Breast epithelium (tissue), 4 donors: ENCODE measurements around the gene CREB3L1. TPM values are rescaled to one million over a fixed set of nuclear protein-coding genes. Genes with fewer than 3 reads are reported as not detected.

Source experiments
- DNase-seq, 2 donors: peaks; one replicate each; pipeline ENCODE4 v3.0.0-alpha.2; 2019; ENCODE audit warnings: low spot score in 2 of 2
- H3K27ac ChIP-seq, 2 donors: fragments of 200-600 bp; sonication (generic) in 1 of 2; one replicate each; pipeline ENCODE4 v1.5.1; 2016 to 2019; ENCODE audit warnings: mild to moderate bottlenecking in 1 of 2
- H3K27me3 ChIP-seq, 2 donors: fragments of 200-600 bp; sonication (generic) in 1 of 2; one replicate each; pipeline versions ENCODE4 v1.5.1 to v1.6.0; 2017 to 2019; ENCODE audit warnings: control low read depth in 1 of 2, mild to moderate bottlenecking in 1 of 2
- H3K36me3 ChIP-seq: fragments of 200-600 bp; one replicate; pipeline ENCODE4 v1.5.1; 2019
- H3K4me1 ChIP-seq, 2 donors: fragments of 200-600 bp; sonication (generic); one replicate each; pipeline ENCODE4 v1.5.1; 2016 to 2019; ENCODE audit warnings: control low read depth in 1 of 2
- H3K4me3 ChIP-seq, 3 donors: fragments of 200-600 bp; sonication (generic); 1 replicate in 2 of 3; 2 replicates in 1 of 3; pipeline ENCODE4 v1.5.1; 2016 to 2019; ENCODE audit warnings: mild to moderate bottlenecking in 3 of 3, moderate library complexity in 2 of 3
- H3K9me3 ChIP-seq, 2 donors: fragments of 200-600 bp; sonication (generic) in 1 of 2; one replicate each; pipeline ENCODE4 v1.5.1; 2016 to 2019; ENCODE audit warnings: control low read depth in 1 of 2
- CTCF ChIP-seq, 3 donors: fragments of 450-650 bp; IDR thresholded peaks; one replicate each; pipeline ENCODE4 v1.5.1; 2016 to 2017; ENCODE audit warnings: antibody characterized with exemption in 3 of 3, mild to moderate bottlenecking in 3 of 3, moderate library complexity in 3 of 3
- POLR2A ChIP-seq: fragments of 450-650 bp; IDR thresholded peaks from one replicate; pipeline ENCODE4 v1.6.1; 2016; ENCODE audit warnings: antibody characterized with exemption, mild to moderate bottlenecking, moderate library complexity
- POLR2AphosphoS5 ChIP-seq, 3 donors: sonication (generic); formaldehyde crosslinking; IDR thresholded peaks; one replicate each; pipeline ENCODE4 v1.6.1; 2017; ENCODE audit warnings: antibody characterized with exemption in 3 of 3
- intact Hi-C: fragments of 100-400 bp; cut with DNase I; formaldehyde crosslinking; loops from one replicate; pipeline ENCODE4 v1.15.1; 2023; ENCODE audit warnings: low total_unique reads
- total RNA-seq, 3 donors: library from RNA; depleted of rRNA; stranded (reverse); fragments of >200 nt; gene quantifications; one replicate each; pipeline ENCODE4 v1.1.0, GENCODE V29; 2016

The CREB3L1 gene
- total RNA-seq, 3 donors from 2014 or later, result 1.6 to 5.1 (median 2.0) TPM

GRCh38 chr11:46327829-46328228 is 50.4 kb downstream of the CREB3L1 start:
- intact Hi-C loops, result no loop called here
- Histone ChIP-seq H3K27me3 (peaks cover 0 to 8% of the 10 kb centered on the region in 2 donors), H3K9me3 (no peaks in the 10 kb centered on the region), H3K36me3 (no peaks in the 10 kb centered on the region), H3K4me3 (no peak overlapping the region), H3K4me1 (no peaks in the 10 kb centered on the region), H3K27ac (no peak overlapping the region)
- TF ChIP-seq CTCF (IDR thresholded peaks at IDR 0.05) (no peak), POLR2A (no peak), POLR2AphosphoS5 (IDR thresholded peaks at IDR 0.05) (no peak)
- DNase-seq, result no peak

GRCh38 chr11:46330154-46330553 is 52.7 kb downstream of the CREB3L1 start:
- Histone ChIP-seq H3K36me3 (no peaks in the 10 kb centered on the region), H3K27me3 (peaks cover 0 to 18% of the 10 kb centered on the region in 2 donors), H3K27ac (no peak overlapping the region), H3K4me3 (no peak overlapping the region), H3K4me1 (no peaks in the 10 kb centered on the region), H3K9me3 (no peaks in the 10 kb centered on the region)
- DNase-seq, result no peak
- TF ChIP-seq POLR2AphosphoS5 (IDR thresholded peaks at IDR 0.05) (no peak), POLR2A (no peak), CTCF (IDR thresholded peaks at IDR 0.05) (no peak)
- intact Hi-C loops, result no loop called here

GRCh38 chr11:46330563-46331281 is 53.3 kb downstream of the CREB3L1 start:
- no peak for TF ChIP-seq CTCF (IDR thresholded peaks at IDR 0.05)
- no peak for TF ChIP-seq POLR2AphosphoS5 (IDR thresholded peaks at IDR 0.05)
- TF ChIP-seq POLR2A, result no peak
- no peak for DNase-seq
- intact Hi-C loops, result no loop called here
- no peaks in the 10 kb centered on the region for H3K9me3 ChIP-seq
- H3K4me3 ChIP-seq, result no peak overlapping the region
- H3K27me3 ChIP-seq, result peaks cover 0 to 18% of the 10 kb centered on the region in 2 donors
- no peaks in the 10 kb centered on the region for H3K36me3 ChIP-seq
- H3K4me1 ChIP-seq, result no peaks in the 10 kb centered on the region
- no peak overlapping the region for H3K27ac ChIP-seq

GRCh38 chr11:46331282-46331984 is 54.0 kb downstream of the CREB3L1 start:
- no peak for TF ChIP-seq CTCF (IDR thresholded peaks at IDR 0.05)
- H3K4me1 ChIP-seq, result no peaks in the 10 kb centered on the region
- intact Hi-C loops, result no loop called here
- H3K27me3 ChIP-seq, result peaks cover 0 to 18% of the 10 kb centered on the region in 2 donors
- no peak overlapping the region for H3K4me3 ChIP-seq
- H3K27ac ChIP-seq, result no peak overlapping the region
- no peak for DNase-seq
- no peaks in the 10 kb centered on the region for H3K9me3 ChIP-seq
- no peaks in the 10 kb centered on the region for H3K36me3 ChIP-seq

- no peaks in the 10 kb centered on the region for H3K36me3 ChIP-seq
- no peaks in the 10 kb centered on the region for H3K4me1 ChIP-seq
- H3K27ac ChIP-seq, result no peak overlapping the region
- H3K4me3 ChIP-seq, result peak overlapping the region; percentile 38 to 65 (median 53)
- no peak for TF ChIP-seq POLR2A
- peaks cover 0 to 18% of the 10 kb centered on the region in 2 donors for H3K27me3 ChIP-seq
- H3K9me3 ChIP-seq, result no peaks in the 10 kb centered on the region
- no peak for DNase-seq
- intact Hi-C loops, result no loop called here
Measured at GRCh38 chr11:46332093-46332567, 54.7 kb downstream of the CREB3L1 start.
